ENCODE results near the gene DMKN.

DMKN gene, protein sequence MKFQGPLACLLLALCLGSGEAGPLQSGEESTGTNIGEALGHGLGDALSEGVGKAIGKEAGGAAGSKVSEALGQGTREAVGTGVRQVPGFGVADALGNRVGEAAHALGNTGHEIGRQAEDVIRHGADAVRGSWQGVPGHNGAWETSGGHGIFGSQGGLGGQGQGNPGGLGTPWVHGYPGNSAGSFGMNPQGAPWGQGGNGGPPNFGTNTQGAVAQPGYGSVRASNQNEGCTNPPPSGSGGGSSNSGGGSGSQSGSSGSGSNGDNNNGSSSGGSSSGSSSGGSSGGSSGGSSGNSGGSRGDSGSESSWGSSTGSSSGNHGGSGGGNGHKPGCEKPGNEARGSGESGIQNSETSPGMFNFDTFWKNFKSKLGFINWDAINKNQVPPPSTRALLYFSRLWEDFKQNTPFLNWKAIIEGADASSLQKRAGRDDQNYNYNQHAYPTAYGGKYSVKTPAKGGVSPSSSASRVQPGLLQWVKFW
- 0.35 to 2.9 (median 0.66) reads per million in 4 experiments for total RNA-seq

DNA sequence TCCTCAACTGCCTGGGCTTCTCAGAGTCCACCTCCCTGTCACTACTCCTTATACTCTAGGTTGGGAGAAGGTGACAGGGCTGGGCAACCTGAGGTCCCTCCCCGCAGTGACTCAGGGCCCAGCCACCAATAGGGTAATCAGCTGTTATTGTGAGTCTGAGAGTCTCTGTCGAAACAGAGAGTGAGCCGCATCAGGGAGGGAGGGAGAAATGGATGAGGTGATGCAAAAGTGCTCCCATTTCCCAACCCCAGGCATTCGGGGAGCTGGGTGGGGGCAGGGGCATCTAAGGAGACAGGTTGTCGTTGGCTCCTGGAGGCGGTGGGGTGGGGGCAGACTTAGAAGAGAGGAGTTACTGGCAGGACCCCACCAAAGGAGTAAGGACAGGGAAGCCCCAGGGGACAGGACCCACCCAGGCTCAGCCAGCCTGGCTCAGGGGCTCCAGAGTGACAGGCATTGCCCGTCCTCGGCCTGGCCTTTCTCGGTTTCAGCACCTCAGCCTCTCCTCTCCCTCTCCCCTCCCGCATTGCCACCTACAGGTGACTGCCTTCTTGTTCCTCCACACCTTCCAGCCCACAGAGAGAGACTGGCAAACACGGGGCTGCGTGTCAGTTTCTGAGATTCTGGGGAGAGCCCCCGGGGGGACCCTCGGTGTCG, at the start of gene DMKN:
Gene DMKN (minus strand): TSS at position 22 of the 654 bp plus-strand sequence. CDS start 174 bp downstream, outside the sequence.
- DNase-seq = no peak

DNA sequence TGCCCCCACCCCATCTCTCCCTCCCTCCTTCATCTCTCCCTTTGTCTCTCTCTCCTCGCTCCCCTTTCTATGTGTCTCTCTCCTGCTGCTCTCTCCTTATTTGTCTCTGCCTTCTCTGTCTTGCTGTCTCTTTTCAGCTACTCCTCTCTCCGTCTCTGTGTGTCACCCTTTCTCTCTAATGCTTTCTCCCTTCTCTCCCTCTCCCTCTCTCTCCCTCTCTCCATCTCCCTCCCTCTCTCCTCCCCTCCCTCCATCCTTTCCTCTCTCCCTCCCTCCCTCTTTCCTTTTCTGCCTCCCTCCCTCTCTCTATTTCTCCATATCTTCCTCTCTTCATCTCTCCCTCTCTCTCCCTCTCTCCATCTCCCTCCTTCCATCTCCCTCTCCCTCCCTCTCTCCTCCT, 49.3 kb upstream of the DMKN start:
- no peak for DNase-seq

GRCh38 chr19:35562336-35562735, 48.9 kb upstream of the DMKN start:
- DNase-seq = no peak

- no peak for DNase-seq
Observed at GRCh38 chr19:35561436-35561835, 48.0 kb upstream of the DMKN start.

DNA sequence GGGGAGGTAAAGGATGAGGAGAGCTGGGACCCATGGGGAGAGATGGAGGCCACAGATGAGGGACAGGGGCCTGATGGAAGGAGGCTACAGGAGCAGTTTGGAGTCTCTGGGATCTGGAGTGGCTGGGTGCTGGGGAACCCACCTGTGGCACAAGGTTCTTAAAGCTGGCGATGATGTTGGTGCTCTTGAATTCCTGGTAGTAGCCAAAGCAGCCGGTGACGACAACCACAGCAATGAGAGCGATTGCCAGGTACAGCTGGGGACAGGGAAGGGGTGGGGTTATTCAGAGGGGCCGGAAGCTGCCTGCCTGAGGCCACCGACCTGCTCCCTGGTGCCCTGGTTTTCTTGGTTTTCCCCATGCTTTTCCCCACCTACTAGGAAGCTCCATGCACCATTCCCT, 47.2 kb upstream of the DMKN start:
- DNase-seq = no peak

DNA sequence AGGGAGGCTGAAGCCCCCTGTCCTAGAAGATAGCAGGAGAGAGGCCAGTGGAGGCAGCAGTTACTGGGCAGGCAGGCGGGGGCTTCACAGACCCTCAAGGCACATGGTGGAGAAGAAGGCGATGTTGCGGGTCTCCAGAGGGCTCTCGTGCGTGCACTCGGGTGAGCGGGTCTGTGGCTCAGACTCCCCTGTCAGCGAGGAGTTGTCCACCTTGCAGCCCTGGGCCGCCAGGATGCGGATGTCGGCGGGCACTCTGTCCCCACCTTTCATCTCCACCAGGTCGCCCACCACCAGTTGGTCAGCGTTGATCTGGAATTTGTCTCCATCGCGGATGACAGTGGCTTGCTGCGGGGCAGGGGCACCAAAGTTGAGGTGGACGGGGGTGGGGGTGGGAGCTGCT, 46.8 kb upstream of the DMKN start:
- no peak for DNase-seq

DNA sequence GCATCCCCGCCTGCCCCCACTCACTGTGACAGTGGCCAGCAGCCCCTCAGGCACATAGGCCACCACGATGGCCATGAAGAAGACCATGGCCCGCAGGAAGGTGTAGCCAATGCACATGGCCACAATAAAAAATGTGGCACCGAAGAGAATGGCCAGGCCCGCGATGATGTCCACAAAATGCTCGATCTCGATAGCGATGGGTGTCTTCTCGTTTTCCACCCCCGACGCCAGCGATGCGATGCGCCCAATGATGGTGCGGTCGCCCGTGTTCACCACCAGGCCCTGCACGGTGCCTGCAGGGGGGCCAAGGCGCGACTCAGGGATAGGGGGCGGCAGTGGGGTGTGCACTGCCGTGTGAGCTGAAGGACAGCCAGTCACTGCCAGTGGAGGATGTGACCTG, 46.3 kb upstream of the DMKN start:
- no peak for DNase-seq

DNA sequence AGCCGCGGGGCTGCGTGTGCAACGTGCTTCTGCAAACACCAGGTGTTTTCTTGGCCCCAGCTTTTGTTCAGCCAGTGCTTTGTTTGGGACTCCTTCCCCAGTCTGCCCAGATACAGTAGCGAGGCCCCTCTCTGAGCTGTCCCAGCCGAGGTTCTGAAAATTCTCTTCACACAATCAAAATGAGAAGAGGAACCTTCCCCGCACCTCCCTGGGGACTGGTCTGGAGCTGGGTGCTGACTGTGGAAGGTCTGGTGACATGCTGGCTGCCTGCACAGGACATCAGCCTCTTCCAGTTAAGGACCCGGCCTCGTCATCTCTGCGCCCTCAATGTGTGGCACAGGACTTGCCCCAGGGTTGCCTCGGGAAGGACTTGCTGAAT, 45.8 kb upstream of the DMKN start:
- no peak for DNase-seq

DNA sequence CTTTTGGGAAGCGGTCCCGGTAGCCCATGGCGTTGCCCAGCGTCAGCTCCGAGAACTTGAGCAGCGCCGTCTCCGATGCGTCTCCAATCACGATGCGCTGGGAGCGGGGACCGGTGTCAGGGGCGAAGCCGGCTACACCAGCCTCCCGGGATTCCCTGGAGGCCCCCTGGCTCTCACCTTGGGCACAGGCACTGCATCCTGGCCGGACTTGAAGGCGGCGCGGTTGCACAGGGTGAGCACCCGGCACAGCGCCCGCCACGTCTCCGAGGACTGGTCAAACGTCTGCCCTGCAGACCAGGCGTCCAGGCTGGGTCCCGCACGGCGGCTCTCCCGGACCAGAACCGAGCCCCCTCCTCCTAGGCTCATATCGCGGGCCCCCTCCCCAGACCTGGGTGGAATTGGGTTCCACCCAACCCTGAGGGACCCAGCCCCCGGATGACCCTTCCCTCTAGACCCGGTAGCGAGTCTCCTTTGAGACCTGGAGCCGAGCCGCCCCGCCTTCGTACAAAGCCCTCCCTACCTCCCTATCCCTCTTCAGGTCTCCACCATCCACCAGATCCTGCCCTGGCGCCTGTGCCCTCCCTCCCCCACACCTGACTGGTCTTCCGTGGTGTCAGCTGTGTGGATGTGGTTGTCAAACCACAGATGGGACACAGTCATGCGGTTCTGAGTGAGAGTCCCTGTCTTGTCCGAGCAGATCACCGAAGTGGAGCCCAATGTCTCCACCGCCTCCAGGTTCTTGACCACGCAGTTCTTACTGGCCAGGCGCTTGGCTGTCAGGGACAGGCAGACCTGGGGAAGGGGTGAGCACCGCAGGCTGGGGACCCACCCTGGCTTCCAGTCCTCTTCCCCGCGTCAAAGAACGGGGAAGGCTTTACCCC, 45.2 kb upstream of the DMKN start:
- DNase-seq = no peak

DNA sequence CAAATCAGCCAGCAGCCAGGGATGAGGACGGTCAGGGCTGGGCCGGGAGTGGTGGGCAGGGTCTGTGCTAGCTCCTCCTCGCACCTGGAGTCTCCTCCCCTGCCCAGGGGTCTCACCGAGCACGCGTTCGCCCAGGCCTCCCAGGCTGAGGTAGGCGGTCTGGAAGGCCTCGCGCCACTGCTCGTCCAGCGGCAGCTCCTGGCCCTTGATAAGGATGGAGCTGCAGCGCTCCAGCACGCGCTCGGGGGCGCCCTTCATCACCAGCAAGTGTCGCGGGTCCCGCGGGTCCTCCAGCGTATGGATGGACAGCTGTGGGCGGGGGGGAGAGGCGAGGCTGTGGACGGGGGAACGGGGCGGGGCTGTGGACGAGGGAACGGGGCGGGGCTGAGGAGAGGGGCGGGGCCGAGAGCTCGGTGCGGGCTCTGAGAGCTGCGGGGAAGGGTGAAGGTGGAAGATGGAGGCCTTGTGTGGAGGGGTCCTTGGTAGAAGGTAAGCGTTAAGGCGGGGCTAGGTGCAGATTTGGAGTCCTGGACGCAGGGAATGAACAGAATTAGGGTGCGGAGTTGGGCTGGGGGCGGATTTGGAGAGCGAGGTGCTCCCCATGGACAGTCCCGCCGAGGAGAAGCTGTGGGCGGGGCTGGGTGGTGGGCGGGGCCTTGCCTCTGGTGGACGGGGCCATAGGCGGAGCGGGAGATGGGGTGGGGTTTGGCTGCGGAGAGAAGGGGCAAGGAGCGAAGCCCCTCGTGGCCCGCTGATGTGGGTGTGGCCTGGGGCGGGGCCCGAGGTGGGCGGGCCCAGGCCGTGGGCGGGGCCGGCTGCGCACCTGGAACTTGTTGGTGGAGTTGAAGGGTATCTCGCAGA, 44.3 kb upstream of the DMKN start:
- DNase-seq = peak; percentile 49

DNA sequence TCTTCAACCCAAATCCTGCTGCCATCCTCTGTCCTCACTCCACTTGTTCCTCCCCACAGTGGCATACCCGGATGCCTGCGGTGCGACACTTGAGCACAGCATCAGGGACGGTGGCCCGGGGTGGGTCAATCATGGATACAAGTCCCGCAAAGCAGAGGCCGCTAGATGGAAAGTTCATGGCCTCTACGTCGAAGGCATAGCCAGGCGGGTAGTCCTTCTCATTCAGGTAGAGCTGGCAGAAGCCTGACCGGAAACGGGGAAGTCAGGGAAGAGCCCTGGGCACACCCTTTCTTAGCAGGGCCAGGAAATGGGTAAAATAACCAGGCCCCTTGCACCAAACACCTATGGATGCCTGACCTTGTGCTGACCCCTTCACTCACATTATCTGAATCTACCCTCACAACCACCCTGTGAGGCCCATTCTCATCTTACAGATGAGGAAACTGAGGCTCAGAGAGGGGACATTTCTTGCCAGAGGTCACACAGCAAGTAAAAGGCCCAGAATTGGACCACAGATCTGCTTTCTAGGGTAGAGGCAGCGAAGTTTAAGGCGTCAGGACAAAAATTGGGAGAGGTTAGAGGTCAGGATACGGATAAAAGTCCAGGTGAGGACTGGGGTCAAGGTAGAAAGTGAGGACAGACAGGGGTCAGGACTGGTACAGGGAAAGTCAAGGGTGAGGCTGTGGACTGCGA, 43.5 kb upstream of the DMKN start:
- no peak for DNase-seq

DNA sequence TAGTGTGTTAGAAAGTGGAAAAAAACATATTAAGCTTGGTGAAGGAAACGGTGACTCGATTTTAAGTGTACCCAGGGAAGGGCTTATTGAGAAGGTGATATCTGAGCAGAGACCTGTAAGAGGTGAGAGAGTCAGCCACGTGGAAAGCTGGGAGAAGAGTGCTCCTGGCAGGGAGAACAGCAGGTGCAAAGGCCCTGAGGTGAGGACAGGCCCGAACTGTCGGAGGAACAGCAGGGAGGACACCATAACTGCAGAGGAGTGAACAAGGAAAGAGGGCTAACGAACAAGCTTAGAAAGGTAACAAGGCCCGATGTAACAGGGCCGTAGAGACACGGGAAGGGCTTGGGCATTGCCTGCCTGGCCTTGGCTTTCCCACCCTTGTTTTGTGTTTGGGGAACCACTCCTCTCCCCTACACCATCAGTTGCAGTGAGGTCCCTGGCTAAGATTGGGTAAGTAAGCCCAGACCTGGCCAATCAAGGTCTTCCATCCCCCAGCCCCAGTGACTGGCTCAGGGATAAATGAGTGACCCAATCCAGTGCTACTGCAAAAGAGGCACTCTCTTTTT, 42.7 kb upstream of the DMKN start:
- DNase-seq = no peak

- DNase-seq = no peak
Observed at GRCh38 chr19:35555301-35556005, 42.0 kb upstream of the DMKN start.

DNA sequence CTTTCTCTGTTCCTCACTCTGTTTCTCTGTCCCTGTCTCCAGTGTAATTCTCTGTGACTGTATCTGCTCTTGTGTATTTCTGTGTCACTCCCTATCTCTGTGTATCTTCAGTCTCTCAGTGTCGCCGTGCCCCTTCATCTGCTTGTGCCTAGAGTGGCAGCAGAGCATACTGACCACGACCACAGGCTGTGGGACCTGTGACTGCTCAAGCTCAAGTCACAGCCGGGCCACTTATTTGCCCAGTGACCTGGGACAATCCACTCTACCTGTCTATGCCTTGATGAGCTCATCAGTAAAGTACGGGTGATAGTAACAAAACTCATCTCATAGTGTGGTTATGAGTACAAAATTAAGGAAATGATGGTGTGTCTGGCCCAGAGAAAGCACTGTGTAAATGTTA, 40.6 kb upstream of the DMKN start:
- no peak for DNase-seq

DNA sequence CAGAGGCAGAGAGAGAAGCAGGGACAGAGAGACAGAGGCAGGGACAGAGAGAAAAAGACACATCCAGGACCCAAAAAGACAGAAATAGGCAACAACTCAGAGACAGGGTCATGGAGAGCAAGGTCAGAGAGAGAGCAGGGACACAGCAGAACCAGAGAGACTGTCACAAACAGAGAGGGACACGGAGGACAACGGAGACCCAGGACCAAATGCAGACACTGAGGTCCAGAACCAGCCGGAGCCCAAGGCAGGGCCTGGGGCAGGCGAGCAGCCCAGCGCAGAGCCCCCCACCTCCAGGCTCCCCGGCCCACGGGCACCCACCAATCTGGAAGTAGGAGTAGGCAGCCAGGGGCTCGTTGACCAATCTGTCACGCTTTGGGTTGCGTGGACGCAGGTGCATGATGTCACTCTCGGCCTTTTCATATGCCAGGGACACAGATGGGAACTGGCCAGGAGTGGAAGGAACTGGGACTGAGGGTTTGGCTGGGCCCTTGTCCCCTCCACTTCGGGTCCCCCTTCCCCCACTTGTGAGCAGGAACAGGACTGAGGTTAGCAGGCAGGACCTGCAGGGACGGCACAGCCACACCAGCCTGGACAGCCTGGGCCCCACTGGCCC, 40.0 kb upstream of the DMKN start:
- DNase-seq = no peak

- DNase-seq = no peak
Observed at GRCh38 chr19:35552534-35553384, 39.3 kb upstream of the DMKN start.

GRCh38 chr19:35551091-35551810, 37.8 kb upstream of the DMKN start:
- no peak for DNase-seq

GRCh38 chr19:35549879-35550523, 36.6 kb upstream of the DMKN start:
- no peak for DNase-seq
